HG03175 (cell line): ENCODE results near the gene SMARCB1.

Source experiments
- ATAC-seq: cut with Tn5 transposase; IDR thresholded peaks from one replicate; pipeline ENCODE4 v1.9.1; 2021; ENCODE audit warnings: mild to moderate bottlenecking, moderate library complexity; ENCODE audit not compliant: unreplicated experiment

The SMARCB1 gene

DNA sequence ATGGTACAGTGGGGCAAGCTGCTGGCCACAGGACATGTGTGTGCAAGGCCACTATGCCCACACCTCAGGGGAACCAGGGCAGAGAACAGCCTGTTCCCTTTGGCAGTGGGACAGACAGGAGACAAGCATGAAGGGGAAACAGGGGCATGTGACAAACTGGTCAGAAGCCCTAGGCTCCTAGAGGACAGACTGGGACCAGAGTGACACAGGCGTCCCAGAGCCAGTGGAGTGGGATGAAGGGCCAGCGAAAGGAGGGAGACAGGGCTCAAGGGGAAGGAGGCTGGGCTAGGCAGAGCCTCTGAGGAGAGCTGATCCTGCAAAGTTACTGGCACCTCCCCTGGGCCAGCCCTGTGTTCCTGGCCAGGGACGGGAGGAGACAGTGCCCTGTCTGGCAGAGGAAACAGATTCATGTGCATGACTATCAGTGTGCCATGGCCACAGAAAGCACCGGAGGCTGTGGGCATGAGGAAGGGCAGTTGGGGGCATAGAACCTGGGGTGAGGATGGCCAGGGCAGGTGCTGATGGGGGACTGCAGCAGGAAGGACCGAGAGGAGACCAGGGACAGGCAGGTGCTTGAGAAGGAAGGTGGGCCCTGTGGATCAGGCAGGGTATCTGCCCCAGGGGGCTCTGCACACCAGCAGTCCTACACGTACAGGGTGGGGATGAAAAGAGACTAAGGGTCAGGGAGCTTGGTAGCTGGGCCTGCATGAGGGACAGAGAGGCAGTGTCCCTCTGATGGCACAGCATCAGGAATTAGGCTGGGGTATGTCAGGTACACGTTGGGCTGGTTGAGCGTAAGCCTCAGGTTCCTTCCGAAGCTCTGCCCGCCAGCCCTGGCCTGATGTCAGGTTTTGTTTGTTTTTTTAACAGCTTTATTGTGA, 42.3 kb downstream of the SMARCB1 start:
- ATAC-seq = no peak

DNA sequence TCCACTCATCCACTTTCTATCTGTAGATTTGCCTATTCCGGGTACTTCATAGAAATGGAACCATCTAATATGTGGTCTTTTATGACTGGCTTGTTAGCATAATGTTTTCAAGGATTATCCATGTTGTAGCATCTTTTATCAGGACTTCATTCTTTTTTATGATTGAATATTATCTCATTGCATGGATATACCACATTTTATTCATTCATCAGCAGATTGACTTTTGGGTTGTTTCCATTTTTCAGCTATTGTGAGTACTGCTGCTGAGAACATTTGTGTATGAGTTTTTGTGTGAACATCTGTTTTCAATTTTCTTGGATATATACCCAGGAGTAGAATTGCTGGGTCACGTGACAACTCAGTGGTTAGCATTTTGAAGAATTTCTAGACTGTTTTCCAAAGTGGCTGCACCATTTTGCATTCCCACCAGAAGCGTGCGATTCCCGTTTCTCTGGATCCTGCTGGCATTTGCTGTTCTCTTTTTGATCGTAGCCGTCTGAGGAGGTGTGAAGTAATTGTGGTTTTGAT, 43.1 kb downstream of the SMARCB1 start:
- no peak for ATAC-seq

DNA sequence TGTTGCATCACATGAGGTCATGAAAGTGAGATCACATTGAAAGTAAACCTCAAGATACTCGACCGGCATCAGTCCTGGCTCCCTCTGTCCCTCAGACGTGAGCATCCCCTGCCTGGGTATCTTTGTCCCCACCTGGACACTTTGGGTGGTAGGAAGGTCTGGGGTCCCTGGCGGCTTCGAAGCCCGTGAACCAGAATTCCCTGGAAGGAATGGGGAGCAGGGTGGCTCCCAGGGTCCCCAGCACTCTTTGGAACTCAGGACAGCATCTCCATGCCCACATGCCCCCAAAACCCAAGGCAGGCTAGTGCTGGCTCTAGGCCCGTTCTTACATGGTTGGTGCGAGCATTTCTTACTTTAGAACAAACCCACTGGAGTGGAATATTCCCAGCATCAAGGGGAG, 44.5 kb downstream of the SMARCB1 start:
- ATAC-seq = no peak

DNA sequence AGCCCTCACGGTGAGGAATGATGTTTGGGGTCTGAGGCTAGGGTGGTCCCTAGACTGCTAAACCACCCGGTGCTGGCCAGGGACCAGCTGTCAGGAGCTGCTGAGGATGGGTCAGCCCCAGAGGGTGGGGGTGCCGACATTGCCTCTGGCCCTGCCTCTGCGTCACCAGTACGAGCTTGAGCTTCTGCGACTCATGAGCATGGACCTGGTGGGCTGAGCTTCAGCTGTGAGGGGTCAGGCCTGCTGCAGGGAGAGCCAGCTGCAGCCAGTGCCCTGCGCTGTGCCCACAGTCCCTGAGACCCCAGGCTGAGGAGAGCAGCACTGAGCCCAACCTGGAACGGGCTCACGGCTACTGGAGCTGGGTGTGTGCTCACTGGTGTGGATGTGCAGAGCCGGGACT, 45.0 kb downstream of the SMARCB1 start:
- no peak for ATAC-seq

DNA sequence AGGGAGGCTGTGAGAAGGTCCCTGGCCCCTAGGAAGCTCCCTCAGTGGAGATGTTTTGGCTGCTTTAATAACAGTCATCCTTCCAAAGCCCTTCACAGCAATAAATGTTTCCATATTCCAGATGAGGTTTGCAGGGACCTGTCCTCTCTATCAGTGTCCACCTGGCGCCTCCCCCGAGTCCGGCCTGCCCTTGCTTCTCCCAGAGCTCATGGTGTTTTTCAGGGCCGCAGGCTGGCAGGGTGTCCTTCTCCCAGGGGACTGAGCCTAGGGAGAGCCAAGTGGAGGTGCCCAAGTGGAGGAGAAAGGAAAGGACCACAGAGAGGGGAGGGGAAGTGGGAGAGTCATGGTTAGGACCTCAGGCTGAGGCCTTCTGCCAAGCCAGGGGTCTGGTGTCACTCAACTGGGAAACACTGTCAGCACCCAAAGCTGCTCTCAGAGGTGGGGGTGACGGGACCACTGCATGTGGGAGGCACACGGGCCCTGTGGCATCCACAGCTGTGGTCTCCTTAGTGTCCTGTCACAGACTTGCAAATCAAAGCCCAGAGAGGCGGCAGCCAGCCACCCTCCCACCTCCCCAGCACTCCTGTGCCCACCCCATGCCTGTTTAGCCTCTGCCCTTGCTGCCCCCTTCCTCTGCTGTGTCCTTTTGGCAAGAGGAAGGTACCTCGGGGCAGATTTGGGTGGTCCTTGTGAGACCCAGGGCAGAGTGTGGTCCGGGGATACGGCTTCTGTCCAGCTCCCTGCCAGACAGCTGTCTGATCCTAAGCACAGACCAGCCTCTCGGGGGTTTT, 45.7 kb downstream of the SMARCB1 start:
- ATAC-seq = no peak

DNA sequence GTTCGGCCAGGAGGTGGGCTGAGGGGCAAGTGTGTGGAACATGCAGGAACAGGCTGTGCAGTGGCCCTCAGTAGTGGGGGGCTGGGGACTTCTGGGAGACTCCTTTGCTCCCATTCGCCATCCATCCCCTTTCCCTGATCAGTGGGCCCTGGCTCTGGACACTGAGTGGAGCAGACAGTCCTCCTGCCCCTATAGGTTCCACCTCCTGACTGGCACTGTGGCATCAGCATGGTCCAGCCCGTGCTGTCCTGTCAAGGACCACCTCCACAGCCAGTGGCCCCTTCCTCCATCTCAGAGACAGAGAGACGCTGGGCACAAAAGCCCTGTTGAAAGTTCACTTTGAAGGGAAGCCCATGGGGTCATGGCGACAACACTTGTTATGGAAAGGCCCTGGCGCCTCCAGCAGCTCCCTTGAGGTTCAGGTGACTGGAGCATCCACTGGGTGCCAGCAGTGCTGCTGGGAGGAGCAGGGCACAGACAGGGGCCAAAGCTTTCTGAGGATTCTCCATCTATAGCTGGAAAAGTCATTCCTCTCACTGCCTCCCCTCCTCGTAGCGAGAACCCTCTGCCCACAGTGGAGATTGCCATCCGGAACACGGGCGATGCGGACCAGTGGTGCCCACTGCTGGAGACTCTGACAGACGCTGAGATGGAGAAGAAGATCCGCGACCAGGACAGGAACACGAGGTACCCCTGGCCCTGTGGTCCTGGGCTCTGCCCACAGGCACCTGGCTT, 46.4 kb downstream of the SMARCB1 start:
- no peak for ATAC-seq

DNA sequence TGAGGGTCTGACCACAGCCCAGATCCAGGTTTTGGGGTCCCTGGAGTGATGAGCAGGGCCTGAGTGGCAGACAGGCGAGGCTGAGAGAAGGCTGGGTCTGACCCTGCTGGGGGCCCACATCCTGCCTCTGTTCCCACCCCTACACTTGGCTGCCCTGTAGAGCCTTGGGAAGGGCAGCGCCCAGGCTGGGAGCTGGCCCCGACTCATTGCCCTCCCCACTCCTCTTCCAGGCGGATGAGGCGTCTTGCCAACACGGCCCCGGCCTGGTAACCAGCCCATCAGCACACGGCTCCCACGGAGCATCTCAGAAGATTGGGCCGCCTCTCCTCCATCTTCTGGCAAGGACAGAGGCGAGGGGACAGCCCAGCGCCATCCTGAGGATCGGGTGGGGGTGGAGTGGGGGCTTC, 47.1 kb downstream of the SMARCB1 start:
- ATAC-seq = no peak

DNA sequence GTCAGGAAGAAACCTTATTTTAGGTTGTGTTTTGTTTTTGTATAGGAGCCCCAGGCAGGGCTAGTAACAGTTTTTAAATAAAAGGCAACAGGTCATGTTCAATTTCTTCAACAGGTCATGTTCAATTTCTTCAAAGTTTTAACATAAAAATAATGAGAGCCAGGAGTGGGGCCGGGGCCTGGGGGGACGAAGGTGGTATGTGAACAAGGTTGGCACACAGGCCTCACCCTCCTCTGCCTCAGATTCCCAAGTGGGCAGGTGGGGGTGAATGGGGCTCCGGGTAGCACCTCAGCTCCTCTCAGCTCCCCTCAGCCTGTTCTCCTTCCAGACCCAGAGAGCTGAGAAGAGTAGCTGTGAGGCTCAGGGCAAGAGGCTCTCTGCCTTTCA, 47.6 kb downstream of the SMARCB1 start:
- ATAC-seq = no peak

DNA sequence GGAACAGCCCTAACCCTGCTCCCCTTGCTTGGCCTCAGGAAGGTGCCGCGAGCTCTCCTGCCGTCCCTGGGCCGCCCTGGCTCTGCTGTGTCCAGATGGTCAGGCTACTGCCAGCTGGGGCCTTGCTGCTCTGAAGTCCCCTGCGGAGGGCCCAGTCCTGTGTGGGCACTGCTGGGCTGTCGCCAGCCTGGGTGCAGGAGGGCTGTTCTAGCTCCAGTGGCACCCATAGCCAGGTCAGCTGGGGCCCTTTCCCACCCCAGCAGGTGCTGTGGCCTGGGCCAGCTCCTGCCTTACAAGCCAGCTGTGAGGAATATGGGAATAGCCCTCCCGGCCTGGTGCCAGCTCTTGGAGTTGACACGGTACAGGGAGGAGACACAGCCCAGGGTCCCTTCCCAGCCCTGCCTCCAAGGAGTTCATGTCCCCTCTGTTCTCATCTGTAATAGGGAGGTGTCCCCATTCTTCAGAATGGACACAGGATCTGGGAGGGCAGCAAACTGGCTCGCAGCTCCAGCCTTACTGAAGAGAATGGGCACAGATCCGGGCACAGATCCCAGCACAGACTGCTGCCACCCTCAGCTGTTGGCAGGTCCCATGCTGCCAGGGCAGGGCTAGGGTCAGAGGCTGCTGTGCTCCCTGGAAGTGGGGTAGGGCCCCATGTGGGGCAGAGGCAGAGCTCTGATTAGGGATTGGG, 48.2 kb downstream of the SMARCB1 start:
- ATAC-seq = no peak

DNA sequence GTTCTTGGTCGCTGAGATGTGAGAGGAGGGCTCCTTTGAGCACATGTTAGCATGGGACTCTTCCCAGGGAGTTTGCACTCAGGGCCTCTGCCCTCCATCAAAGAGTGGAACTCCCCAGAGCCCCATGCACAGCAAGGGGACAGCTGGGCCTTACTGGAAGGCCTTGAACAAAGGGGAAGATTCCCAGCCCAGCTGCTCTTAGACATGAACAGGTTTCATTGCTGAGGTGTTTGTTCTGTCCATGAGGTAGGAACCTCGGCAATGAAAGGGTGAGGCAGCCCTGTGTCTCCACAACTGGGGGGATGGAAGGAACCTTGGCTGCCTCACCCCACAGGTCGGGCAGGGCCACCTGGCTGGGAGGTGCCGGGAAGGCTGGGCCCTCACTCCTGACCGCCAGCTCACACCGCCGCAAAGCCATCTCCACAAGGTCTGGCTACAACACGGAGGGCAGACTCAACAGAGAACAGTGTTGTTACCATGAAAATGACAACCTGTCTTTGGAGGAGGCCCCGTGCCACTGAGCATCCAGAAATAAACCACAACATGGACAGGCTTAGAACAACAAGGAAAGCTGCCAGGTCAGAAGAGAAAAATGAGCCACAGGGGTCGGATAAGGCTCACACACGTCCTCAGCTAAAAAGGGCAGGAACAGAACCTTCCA, 48.8 kb downstream of the SMARCB1 start:
- ATAC-seq = no peak

DNA sequence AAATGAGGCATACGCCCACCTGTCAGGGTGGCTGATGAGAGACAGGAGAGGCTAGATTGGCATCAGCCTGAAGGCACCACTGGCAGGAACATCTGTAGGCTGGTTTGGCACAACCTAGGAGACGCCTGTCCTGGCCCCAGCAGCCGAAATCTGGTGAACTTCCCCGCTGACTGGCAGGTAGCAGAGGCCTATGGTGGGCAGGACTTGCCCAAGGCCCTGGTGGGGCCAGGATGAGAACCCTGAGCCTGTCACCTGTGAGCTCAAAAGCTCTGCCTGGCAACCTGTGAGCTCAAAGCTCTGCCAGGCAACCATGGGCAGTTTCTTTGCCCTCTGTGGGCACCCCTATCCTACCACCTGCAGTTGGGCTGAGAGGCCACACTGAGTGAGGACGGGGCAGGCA, 49.5 kb downstream of the SMARCB1 start:
- no peak for ATAC-seq

DNA sequence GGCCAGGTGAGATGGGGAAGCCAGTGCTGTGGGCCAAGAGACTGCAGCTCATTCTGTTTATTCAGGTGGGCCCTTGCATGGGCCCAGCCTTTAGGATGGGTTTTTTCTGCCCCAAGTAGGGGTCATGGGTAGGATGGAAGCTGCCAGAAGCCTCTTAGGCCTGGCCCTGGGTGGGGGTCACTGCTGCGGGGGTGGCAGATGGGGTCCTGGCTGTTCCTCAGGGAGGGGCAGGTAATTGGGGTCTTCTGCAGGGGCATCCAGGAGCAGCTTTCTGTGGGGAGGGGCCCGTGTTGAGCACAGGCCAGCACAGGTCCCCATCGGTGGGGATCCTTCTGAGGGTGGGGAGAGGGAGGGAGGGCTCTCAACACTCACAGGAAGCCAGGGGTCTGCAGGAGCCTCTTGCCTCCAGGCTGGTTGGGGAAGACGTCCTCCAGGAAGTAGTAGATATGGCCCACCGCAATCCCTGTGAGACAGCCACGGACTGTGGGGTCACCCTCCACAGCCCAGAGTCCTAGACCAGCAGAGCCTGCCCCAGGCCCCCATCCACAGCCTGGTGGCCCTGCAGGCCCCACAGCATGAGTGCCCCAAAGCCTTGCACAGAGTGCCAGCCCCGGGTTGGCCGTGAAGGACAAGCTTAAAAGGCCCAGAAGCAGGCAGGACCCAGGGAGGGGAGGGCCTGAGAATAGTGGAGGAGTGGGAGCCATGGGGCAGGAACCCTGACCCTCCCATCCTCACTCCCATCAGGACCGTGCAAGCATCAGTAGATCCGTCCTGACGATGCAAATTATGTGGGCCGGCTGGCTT, 50.1 kb downstream of the SMARCB1 start:
- ATAC-seq = no peak

DNA sequence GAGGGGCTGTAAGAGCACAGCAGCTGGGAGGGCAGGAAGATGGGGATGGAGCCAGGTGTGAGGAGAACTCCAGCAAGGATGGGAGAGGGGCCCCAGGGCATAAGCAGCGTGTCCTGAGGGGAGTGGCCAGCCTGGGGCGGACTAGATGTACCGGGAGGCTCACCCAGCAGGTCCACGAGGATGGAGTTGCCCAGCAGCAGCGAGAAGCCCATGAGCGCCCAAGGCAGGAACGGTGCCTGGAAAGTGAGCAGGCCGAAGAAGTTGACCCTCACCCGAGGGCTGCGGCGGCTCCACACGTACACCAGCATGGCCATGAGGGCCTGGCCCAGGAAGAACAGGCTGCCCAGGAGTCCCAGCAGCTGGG, 50.7 kb downstream of the SMARCB1 start:
- ATAC-seq = no peak

DNA sequence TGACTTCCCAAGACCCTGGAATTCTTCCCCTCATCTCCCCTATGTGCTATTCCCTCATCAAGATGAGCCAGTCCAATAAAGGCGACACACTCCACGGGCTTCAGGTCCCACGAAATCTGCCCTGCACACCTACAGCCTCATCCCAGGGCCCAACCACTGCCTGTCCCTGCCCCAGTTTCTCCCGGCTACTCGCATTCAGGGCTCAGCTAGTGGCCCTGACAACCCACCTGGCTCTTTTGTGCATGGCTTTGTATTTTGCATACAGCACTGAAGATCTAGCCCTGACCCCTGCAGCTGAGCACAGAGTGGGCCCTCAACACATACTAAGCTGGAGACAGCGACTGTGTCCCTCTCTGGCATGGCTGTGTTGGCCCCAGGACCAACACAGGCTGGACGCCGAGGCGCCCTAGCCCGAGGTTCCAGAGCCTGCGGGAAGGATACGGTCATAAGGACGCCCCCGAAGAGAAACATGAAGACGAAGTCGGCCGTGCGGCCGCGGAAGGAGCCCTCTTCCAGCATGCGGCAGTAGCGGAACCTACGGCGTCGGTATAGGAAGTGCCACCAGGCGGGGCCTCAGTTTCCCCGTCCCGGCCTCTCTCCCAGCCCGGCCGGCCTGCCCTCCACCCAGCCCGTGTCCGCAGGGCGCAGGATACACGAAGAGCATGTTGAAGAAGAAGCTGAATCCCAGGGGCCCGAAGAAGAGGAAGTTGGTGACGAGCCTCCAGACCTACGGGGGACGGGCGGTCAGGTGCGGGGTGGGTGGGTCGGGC, 51.3 kb downstream of the SMARCB1 start:
- no peak for ATAC-seq

DNA sequence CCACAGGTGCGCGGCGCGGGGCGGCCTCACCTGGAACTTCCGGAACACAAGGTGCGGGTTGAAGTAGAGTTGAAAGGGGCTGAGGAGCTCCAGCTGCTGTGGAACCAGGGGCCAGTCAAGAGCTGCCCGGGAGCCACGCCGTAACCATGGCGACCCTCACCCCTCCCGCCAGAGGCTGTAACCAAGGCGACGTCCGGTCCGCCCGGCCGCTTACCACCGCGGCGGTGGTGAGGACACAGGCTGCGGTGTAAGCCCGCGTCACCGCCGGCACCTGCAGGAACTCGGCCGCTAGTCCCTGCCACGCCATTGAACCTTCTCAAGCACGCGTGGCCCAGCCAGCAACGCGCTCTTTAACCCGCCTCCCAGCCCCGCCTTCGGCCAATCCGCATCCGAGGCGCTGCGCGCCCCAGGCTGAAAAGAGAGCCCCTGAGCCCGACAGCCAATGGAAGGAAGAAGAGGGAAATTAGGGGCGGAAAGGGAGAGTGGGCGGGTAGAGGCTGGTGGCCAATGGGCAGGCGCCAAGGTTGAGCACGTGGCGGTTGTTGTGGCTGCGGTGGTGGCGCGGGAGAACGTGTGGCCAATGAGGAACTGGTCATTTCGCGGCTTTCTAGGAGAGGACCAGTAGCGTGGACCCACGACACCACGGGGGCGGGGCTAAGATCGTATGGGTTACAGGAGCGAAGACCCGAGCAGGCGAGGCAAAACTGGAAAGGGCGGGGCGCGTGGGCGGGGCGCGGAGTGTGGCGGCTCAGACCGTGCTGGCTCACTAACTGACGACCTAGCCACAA, 52.1 kb downstream of the SMARCB1 start, which contains the start of gene DERL3:
TSS of gene DERL3 (minus strand) at position 326 of the 788 bp plus-strand sequence. CDS start at position 307, 19 bp downstream.
- peak; percentile 75 for ATAC-seq

DNA sequence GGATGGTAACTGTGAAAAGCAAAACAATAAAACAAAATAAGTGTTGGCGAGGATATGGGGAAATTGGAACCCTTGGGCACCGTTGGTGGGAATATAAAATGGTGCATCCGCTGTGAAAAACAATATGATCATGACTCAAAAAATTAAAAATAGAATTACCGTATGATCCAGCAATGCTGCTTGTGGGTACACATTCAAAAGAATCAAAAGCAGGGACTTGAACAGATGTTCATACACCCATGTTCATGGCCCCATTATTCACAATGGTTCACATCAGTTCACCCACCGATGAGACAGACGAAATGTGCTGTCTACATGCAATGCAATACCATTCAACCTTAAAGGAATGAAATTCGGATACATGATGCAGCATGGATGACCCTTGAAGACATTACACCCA, 53.3 kb downstream of the SMARCB1 start:
- no peak for ATAC-seq

DNA sequence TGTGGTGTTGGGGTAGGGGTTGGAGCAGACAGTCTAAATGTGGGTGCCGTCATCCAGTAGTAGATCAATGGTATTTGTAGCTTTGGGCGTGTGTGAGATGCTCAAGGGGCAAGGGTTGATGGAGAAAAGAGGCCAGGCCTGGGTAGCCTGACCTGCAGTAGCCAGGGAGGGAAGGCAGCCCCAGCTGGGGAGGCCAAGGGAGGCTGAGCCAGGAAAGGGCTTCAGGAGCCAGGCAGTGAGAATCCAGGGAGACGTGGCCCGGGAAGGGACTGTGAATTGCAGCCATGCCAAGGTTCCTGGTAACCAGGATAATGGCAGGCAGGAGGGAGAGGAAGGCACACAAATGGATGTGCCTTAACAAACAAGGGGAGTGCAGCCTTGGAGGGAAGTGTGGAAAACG, 54.5 kb downstream of the SMARCB1 start:
- no peak for ATAC-seq
